Measurements from ENCODE around the gene SP140.
"Not testable (repeated sequence)": the region's sequence is repeated elsewhere in the genome, so short reads cannot be mapped to it uniquely, and the experiment has no call there.

SP140 gene

GRCh38 chr2:230295192-230295591 lies 69.7 kb downstream of the SP140 start:
- DNase-seq: no peak

DNA sequence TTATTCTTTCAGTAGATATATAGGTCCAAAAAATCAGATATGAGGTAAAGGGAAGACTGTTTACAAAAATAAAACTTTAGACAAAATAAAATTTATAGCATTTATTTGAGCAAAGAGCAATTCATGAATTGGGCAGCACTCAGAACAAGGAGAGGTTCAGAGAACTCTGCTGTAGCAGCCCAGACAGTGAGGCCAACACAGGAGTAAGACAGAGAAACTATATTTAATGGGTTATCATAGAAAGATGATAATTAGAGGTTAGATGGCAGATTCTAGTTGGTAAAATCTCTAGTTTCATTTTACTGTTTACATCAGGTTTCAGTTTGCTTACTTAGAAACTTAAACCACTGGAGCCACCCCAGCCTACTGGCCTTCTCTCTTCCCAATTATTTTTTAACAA lies 71.4 kb downstream of the SP140 start:
- DNase-seq: no peak

- DNase-seq: no peak
These were observed 74.1 kb downstream of the SP140 start for GRCh38 chr2:230299618-230300017.

GRCh38 chr2:230305416-230306275 lies 80.1 kb downstream of the SP140 start:
- no peak for DNase-seq

DNA sequence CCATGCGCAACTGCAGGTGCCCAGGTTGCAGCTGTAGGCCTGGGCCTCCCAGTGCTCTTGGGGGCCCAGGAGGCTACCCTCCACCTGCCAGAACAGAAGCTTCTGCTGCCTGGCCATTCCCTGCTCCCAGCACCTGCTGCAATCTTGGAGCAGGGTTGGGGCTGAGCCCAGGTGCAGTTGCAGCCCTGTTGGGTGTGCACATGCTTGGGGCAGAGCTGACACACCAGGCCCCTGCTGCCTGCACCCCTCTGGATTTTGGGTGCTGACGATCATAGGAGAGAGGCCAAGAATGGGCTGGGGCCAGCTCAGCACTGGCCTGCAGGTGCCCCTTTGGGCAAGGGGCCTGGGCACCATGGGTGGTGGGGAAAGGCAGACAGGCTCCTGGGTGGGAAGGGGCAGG lies 80.9 kb downstream of the SP140 start:
- DNase-seq: no peak

- no peak for DNase-seq
These were observed 81.9 kb downstream of the SP140 start for GRCh38 chr2:230307485-230307884.

DNA sequence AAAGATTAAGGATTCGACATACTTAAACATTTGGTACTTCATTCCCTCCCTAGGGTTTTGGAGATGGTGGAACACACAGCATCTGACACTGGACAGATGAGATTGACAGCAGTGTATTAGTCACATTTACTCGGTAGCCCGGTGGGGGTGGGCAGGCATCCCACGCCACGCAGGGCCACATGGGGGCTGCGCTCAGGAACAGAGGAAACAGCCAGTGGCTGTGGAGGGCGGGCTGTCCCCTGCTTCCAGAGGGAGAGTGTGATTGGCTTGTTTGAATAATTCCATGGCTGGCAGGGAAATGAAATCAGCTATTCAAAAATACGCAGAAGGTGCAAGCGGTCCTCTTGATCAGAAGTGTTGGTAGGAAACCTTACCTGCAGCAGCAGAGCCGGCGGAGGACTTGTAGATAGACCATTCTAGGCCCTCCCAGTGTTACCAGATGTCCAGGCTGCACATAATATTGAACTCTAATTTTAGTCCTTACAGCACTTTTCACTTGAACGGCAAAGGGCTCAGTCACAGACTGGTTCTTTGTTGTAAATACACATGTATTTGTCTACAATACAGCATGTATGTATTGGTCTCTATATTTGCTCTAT lies 83.0 kb downstream of the SP140 start:
- DNase-seq: no peak

DNA sequence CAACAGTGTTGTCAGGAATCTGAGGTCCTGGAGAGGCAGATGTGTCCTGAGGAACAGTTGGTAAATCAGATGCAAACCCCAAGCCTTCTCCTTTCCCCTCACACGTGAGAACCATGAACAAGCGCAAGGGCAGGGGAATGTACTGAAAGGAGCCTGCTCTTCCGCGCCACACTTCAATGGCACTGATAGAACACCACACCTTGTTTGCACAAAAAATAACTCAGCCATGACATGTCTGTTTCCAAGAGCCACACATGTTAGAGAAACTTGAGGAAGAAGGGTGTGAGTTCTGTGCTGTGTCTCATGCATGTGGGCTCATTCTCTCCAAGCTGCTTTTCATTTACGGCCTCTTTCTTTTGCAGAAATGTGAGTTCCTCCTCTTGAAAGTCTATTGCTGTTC lies 85.3 kb downstream of the SP140 start:
- DNase-seq: not testable (repeated sequence)

- DNase-seq: not testable (repeated sequence)
These were observed 86.1 kb downstream of the SP140 start for GRCh38 chr2:230311634-230312033.

- DNase-seq: no peak
These were observed 87.1 kb downstream of the SP140 start for GRCh38 chr2:230312638-230313037.

GRCh38 chr2:230317366-230317765 lies 91.8 kb downstream of the SP140 start:
- no peak for DNase-seq

GRCh38 chr2:230318190-230319121 lies 92.9 kb downstream of the SP140 start:
- peak; percentile 10 for DNase-seq

GRCh38 chr2:230319211-230319862 lies 93.8 kb downstream of the SP140 start:
- DNase-seq: no peak

GRCh38 chr2:230321031-230321430 lies 95.5 kb downstream of the SP140 start:
- DNase-seq: no peak

DNA sequence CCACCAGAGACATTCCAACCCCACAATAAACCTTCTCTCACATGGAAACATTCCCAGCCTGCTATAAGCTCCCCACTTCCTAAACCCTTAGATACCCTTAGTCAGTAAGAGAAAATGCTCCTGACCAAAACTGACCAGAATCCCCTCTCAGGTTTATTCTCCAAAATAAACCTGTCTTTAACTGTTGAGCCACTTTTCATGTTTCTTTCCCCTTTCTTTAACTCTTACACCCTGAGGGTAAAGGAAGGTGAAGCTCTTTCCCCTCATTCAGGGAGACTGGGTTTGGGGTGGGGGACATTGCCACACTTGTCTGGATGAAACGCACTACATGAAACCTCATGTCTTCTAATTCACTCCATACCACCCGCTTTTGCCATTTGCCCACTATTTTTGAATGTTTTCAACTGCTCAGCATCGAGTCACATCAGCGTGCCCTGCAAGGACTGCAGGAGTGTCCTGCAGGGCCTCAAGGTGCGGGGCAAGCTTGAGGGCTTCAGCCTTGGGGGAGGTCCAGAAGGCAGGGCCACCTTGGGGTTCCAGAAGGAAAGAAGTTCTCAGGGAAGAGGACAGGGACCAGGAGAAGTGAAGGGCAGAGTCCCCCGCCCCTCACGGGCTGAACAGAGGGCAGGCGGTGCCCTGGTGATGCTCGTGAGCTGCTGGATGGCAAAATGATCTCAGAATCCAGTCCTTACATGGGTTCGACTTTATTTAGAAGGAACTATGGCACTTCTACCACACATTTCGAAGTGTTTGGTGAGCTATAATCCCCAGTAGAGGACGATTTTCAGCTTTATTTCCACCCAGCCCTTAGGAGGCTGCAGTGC lies 97.2 kb downstream of the SP140 start:
- DNase-seq: no peak

DNA sequence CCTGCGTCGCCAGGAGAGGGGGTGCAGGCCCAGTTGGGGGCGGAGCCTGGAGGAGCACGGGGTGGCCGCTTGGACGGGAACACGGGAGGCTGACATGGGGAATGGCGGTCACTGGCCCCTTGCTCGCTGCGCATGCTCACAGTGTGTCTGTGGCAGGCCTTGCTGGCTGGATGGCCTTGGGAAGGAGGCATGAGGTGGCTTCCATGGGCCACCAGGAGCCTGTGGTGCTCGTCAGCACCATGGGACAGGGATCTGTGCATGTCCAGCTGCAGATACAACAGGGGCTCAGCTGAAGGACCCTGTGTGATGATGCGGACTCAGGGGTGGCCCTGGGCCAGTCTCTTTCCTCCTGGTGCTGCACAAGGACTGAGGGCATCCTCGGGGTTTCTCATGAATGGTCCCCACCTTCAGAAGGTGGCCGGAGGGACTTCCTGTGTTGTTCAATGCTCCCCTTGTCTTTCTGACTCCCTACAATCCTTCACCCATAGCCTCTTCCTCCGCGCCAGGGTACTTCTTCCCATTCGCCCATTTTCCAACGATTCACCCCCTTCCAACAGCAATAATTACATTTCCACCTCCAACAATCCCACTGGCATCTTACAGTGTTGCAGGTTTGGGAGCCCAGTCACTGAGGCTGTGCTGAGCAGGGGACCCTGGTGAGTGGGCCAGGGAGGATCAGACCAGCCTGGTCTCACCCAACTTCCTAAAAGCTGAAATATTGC lies 98.0 kb downstream of the SP140 start:
- DNase-seq: no peak

GRCh38 chr2:230324503-230324902 lies 99.0 kb downstream of the SP140 start:
- no peak for DNase-seq

DNA sequence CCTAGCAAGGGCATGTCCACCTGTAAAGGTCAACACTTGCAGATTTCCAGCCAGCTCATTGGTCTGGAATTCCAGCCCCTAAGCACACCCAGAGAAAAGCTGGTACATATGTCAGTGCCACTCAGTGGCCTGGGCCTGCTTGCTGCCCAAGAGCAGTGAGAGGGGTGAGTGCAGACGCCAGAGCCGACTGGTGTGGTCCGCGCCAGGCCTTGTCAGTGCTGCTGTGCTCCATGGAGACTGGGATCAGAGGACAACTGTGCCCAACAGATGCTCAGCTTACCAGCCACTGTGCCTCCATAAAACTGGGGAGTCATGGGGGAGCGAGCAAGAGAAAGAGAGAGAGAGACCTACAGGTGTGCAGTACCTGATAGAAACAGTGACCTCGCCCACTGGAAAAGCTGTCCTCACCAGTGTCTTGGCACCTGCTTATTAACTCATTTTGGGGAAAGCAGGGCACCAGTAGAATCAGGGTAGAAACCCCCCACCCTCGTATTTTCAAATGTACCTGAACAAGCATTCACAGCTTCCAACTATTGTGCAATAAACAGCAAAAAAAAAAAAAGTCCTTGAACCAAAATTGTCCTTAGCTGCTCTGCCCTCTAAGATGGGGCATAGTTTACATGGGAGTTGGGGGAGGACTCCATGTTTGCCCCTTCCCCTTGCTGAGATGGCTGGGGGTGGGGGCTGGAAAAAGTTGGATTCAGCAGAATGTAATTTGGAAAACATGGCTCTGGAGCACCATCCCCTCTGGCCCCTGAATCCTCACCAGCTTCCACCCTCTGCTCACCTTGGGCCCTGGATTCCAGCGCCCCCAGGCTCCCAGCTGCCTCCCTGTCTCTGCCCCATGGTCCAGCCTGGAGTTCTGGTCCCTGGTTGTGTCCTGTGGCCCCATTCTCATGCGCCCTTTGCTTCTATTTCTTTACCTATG lies 100.0 kb downstream of the SP140 start:
- DNase-seq: no peak

DNA sequence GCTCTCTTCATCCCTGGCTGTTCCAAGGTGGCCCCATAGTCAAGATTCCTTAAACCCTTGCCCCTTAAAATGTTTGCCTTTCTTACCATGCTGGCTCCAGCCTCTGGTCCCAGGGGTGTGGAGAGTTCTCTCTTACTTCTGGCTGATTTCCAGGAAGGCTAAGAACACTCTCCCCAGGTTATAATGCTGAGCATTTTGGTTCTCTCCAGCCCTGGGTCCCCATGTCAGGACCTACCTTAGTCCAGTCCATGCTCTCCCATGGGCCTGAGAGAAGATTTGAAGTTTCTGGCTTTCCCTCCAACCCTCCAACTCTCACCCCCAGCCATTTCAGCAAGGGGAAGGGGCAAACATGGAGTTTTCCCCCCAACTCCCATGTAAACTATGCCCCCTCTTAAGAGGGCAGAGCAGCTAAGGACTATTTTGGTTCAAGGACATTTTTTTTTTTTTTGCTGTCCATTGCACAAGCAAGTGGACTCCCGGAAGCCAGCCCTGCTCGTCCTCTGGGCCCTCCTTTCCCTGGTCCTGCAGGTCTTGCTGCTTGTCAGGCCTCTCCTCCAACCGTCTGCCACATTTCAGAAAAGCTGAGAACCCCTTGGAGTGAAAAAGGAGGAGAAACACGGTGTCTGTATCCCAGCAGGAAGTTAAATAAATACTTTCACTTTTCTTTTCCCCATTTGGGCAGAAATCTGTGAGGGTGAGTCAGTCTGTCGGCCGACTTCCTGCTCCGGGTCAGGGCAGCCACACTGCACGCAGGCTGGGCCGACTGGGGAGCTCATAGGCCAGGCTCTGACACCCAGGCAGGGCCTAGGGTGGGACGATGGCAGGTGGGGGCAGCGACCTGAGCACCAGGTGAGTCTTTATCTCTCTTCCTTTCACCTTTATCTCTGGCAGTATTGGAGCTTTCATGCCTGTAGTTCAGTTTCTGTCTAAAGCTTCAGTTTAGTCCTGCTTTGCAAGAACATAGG lies 101.2 kb downstream of the SP140 start, which contains the start of gene SP140L:
SP140L (plus strand) TSS at position 741 of the 965 bp plus-strand sequence; CDS start at position 818, 77 bp downstream.
- peak; percentile 42 for DNase-seq

All from DMS153 (cell line).